Calu3 (cell line): ENCODE measurements around the gene FAM149B1. TPM values are rescaled to one million over a fixed set of nuclear protein-coding genes. Genes with fewer than 3 reads are reported as not detected.
"Not testable (repeated sequence)": the region's sequence is repeated elsewhere in the genome, so short reads cannot be mapped to it uniquely, and the experiment has no call there.

Source experiments
- BruUV-seq: library from RNA; stranded (reverse); fragments of 400-500 nt; replicated peaks from 2 replicates; lab custom pipeline; 2021; lab: Mats Ljungman, UMichigan
- CTCF ChIA-PET: fragments of 300-600 bp; sonication (Branson Sonifier 250); formaldehyde crosslinking; loops from one replicate; lab custom pipeline; 2022; ENCODE audit warnings: antibody characterized with exemption; lab: Charles Lee
- DNase-seq: peaks from one replicate; pipeline ENCODE4 v3.0.0; 2022
- H3K27ac Mint-ChIP-seq: one replicate; pipeline ENCODE4 v1.8.0; 2022; ENCODE audit warnings: mixed read lengths; ENCODE audit not compliant: unreplicated experiment
- H3K27me3 Mint-ChIP-seq: one replicate; pipeline ENCODE4 v1.8.0; 2022; ENCODE audit warnings: mixed read lengths; ENCODE audit not compliant: unreplicated experiment
- H3K36me3 Mint-ChIP-seq: one replicate; pipeline ENCODE4 v1.8.0; 2022; ENCODE audit warnings: mild to moderate bottlenecking, moderate library complexity, mixed read lengths; ENCODE audit not compliant: insufficient read depth, unreplicated experiment
- H3K4me1 Mint-ChIP-seq: one replicate; pipeline ENCODE4 v1.8.0; 2022; ENCODE audit warnings: mild to moderate bottlenecking, low read depth, mixed read lengths; ENCODE audit not compliant: unreplicated experiment
- H3K4me3 Mint-ChIP-seq: one replicate; pipeline ENCODE4 v1.8.0; 2022; ENCODE audit warnings: mild to moderate bottlenecking, low read depth, moderate library complexity, mixed read lengths; ENCODE audit not compliant: unreplicated experiment
- H3K9me3 Mint-ChIP-seq: one replicate; pipeline ENCODE4 v1.8.0; 2022; ENCODE audit warnings: low read depth, mixed read lengths; ENCODE audit not compliant: unreplicated experiment
- CTCF ChIP-seq: fragments of 200-600 bp; IDR thresholded peaks from one replicate; pipeline ENCODE4 v1.8.0; 2022; ENCODE audit warnings: antibody characterized with exemption; ENCODE audit not compliant: unreplicated experiment
- intact Hi-C: fragments of 100-400 bp; cut with micrococcal nuclease; formaldehyde crosslinking; loops from one replicate; pipeline ENCODE4 v1.10.0; 2022; ENCODE audit not compliant: unreplicated experiment
- total RNA-seq: library from RNA; stranded (reverse); gene quantifications from 2 replicates; pipeline ENCODE4 v1.2.3, GENCODE V29; 2022

FAM149B1 gene
- total RNA-seq, 1 experiment from 2014 or later, result 31.5 TPM

- no peaks in the 10 kb centered on the region for H3K9me3 Mint-ChIP-seq
- no peak for TF ChIP-seq CTCF
- peaks cover 63% of the 10 kb centered on the region for H3K36me3 Mint-ChIP-seq
- H3K4me3 Mint-ChIP-seq, result peak overlapping the region; percentile 93
- no peaks in the 10 kb centered on the region for H3K27me3 Mint-ChIP-seq
- no peak for DNase-seq
- TSS peak; percentile 62 for BruUV-seq
- peak overlapping the region; percentile 95 for H3K27ac Mint-ChIP-seq
- intact Hi-C loops, result no loop called here
- CTCF ChIA-PET, result interaction anchor here (0.6 to 1.5 kb wide), 3 partner anchors 10 to 679 kb away, joined by 4 to 10 read pairs (median 5); no protein-coding TSS in a partner anchor
- H3K4me1 Mint-ChIP-seq, result peaks cover 25% of the 10 kb centered on the region
Measured at GRCh38 chr10:73251683-73252444, 83.9 kb downstream of the FAM149B1 start.

- intact Hi-C loops, result no loop called here
- Mint-ChIP-seq H3K4me3 (peak within 1 kb of the TSS; percentile 93), H3K9me3 (no peaks in the 10 kb centered on the region), H3K4me1 (peaks cover 28% of the 10 kb centered on the region), H3K27ac (peak within 1 kb of the TSS; percentile 95), H3K27me3 (no peaks in the 10 kb centered on the region), H3K36me3 (peaks cover 55% of the 10 kb centered on the region)
- TSS peak; percentile 80 for BruUV-seq
- no peak for TF ChIP-seq CTCF
- DNase-seq, result peak; percentile 95
- CTCF ChIA-PET, result interaction anchor here (0.6 to 1.5 kb wide), 6 partner anchors 9 to 680 kb away, joined by 3 to 10 read pairs (median 4); no protein-coding TSS in a partner anchor
Measured at GRCh38 chr10:73252445-73253224, 84.7 kb downstream of the FAM149B1 start, which contains the start of gene MRPS16. MRPS16 (minus strand) TSS chr10:73252644; CDS start chr10:73252482, 162 bp downstream.

- peak overlapping the region; percentile 95 for H3K27ac Mint-ChIP-seq
- intact Hi-C loops, result no loop called here
- H3K36me3 Mint-ChIP-seq, result peaks cover 52% of the 10 kb centered on the region
- H3K4me1 Mint-ChIP-seq, result peaks cover 26% of the 10 kb centered on the region
- H3K27me3 Mint-ChIP-seq, result no peaks in the 10 kb centered on the region
- H3K4me3 Mint-ChIP-seq, result peak overlapping the region; percentile 93
- no peak for DNase-seq
- TF ChIP-seq CTCF, result no peak
- no peaks in the 10 kb centered on the region for H3K9me3 Mint-ChIP-seq
- no TSS peak for BruUV-seq
- CTCF ChIA-PET, result interaction anchor here (0.6 to 1.5 kb wide), 4 partner anchors 9 to 46 kb away, joined by 3 to 4 read pairs (median 4); no protein-coding TSS in a partner anchor
Measured at GRCh38 chr10:73253225-73253555, 85.3 kb downstream of the FAM149B1 start.

- H3K27me3 Mint-ChIP-seq, H3K4me3 Mint-ChIP-seq, CTCF ChIA-PET, intact Hi-C loops, H3K27ac Mint-ChIP-seq, H3K9me3 Mint-ChIP-seq, BruUV-seq, H3K36me3 Mint-ChIP-seq, DNase-seq: not testable (repeated sequence)
- H3K4me1 Mint-ChIP-seq, result peaks cover 28% of the 10 kb centered on the region
Measured at GRCh38 chr10:73258612-73259011, 90.7 kb downstream of the FAM149B1 start.
